ENCODE results near the gene OR8H2. TPM values are rescaled to one million over a fixed set of nuclear protein-coding genes. Genes with fewer than 3 reads are reported as not detected.
"Not testable (repeated sequence)": the region's sequence is repeated elsewhere in the genome, so short reads cannot be mapped to it uniquely, and the experiment has no call there.

OR8H2 gene, protein sequence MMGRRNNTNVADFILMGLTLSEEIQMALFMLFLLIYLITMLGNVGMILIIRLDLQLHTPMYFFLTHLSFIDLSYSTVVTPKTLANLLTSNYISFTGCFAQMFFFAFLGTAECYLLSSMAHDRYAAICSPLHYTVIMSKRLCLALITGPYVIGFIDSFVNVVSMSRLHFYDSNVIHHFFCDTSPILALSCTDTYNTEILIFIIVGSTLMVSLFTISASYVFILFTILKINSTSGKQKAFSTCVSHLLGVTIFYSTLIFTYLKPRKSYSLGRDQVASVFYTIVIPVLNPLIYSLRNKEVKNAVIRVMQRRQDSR
- not detected for total RNA-seq

DNA sequence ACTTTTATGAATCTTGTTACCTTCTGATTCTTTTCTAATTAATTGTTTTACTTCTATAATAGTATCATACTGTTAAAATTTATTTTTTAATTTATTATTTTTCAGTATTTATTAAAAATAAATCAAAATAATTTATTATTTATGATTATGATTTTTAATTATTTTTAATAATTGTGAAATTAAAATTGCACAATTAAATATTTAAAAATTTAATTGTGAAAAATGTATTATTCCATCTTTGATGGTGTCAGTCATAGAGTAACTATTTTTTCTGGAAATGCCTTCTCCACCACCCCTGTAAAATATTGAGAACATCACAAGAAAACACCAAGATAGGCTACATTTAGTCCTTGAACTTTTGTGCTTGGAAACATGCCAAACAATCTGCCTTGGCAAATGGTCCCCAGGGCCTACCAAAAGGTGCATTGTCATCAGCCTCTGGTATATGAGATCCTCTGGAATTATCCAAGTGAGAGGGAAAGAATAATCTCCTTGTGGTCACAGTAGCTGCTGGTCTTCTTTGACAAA is at the start of gene OR8H2:
Gene OR8H2 (plus strand): TSS at position 478 of the 528 bp plus-strand sequence. CDS start 1,356 bp downstream, outside the sequence.
- Histone ChIP-seq H3K27me3 (ENCODE audit: control insufficient read depth in 3 of 3, insufficient read depth in 3 of 3, low read length in 3 of 3) (no peaks in the 10 kb centered on the region), H3K36me3 (ENCODE audit: control insufficient read depth in 3 of 3, insufficient read depth in 3 of 3, low read length in 3 of 3) (no peaks in the 10 kb centered on the region), H3K4me3 (ENCODE audit: low read length in 3 of 3) (no peak within 1 kb of the TSS), H3K27ac (ENCODE audit: low read depth, low read length) (no peak within 1 kb of the TSS), H3K9me3 (ENCODE audit: control insufficient read depth in 3 of 3, low read length in 3 of 3) (peaks cover 0 to 2% (median 0%) of the 10 kb centered on the region in 3 donors), H3K9ac (ENCODE audit: low read depth in 1 of 3, low read length in 3 of 3) (no peak within 1 kb of the TSS), H3K4me1 (ENCODE audit: control insufficient read depth in 3 of 3, insufficient read depth in 3 of 3, low read length in 3 of 3) (no peaks in the 10 kb centered on the region)

DNA sequence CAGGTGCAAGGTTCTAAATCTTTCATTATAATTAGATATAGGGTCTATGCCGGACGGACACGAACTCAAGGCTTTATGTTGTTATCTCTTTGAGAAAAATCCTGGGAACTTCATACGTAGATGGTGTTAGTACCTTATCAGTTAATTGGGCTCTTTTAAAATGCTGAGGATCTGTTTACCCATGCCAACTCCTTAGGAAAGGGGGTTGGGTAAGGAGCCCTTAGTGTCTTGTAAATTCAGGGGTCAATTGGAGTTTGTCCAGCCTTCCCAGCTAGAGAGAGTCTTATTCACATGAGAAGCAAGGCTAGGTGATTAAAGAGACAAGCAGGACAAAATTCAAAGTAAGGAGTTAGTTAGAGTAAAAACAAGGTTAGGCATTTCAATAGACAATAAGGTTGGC is 47.1 kb upstream of the OR8H2 start:
- H3K27me3 ChIP-seq (ENCODE audit: control insufficient read depth in 3 of 3, insufficient read depth in 3 of 3, low read length in 3 of 3); H3K9me3 ChIP-seq (ENCODE audit: control insufficient read depth in 3 of 3, low read length in 3 of 3); H3K9ac ChIP-seq (ENCODE audit: low read depth in 1 of 3, low read length in 3 of 3); H3K4me3 ChIP-seq (ENCODE audit: low read length in 3 of 3); H3K27ac ChIP-seq (ENCODE audit: low read depth, low read length); H3K4me1 ChIP-seq (ENCODE audit: control insufficient read depth in 3 of 3, insufficient read depth in 3 of 3, low read length in 3 of 3); H3K36me3 ChIP-seq (ENCODE audit: control insufficient read depth in 3 of 3, insufficient read depth in 3 of 3, low read length in 3 of 3): not testable (repeated sequence)

DNA sequence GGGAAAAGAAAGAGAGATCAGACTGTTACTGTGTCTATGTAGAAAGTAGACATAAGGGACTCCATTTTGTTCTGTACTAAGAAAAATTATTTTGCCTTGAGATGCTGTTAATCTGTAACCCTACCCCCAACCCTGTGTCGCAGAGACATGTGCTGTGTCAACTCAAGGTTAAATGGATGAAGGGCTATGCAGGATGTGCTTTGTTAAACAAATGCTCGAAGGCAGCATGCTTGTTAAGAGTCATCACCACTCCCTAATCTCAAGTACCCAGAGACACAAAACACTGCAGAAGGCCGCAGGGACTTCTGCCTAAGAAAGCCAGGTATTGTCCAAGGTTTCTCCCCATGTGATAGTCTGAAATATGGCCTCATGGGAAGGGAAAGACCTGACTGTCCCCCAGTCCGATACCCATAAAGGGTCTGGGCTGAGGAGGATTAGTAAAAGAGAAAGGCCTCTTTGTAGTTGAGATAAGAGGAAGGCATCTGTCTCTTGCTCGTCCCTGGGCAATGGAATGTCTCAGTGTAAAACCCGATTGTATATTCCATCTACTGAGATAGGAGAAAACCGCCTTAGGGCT is 45.7 kb upstream of the OR8H2 start:
- not testable (repeated sequence) for H3K4me3 ChIP-seq (ENCODE audit: low read length in 3 of 3)

DNA sequence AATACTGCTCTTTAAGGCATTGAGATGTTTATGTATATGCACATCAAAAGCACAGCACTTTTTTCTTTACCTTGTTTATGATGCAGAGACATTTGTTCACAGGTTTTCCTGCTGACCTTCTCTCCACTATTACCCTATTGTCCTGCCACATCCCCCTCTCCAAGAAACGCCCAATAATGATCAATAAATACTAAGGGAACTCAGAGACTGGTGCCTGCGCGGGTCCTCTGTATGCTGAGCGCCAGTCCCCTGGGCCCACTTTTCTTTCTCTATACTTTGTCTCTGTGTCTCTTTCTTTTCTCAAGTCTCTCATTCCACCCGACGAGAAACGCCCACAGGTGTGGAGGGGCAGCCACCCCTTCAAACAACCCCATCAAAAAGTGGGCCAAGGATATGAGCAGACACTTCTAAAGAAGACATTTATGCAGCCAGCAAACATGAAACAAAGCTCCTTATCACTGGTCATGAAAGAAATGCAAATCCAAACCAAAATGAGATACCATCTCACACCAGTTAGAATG is 45.2 kb upstream of the OR8H2 start:
- not testable (repeated sequence) for H3K36me3 ChIP-seq (ENCODE audit: control insufficient read depth in 3 of 3, insufficient read depth in 3 of 3, low read length in 3 of 3); H3K9me3 ChIP-seq (ENCODE audit: control insufficient read depth in 3 of 3, low read length in 3 of 3); H3K27ac ChIP-seq (ENCODE audit: low read depth, low read length); H3K4me3 ChIP-seq (ENCODE audit: low read length in 3 of 3); H3K4me1 ChIP-seq (ENCODE audit: control insufficient read depth in 3 of 3, insufficient read depth in 3 of 3, low read length in 3 of 3); H3K27me3 ChIP-seq (ENCODE audit: control insufficient read depth in 3 of 3, insufficient read depth in 3 of 3, low read length in 3 of 3); H3K9ac ChIP-seq (ENCODE audit: low read depth in 1 of 3, low read length in 3 of 3)

More for the DNA sequence above, 45.7 kb upstream of the OR8H2 start:
- H3K27me3 ChIP-seq (ENCODE audit: control insufficient read depth in 3 of 3, insufficient read depth in 3 of 3, low read length in 3 of 3); H3K9me3 ChIP-seq (ENCODE audit: control insufficient read depth in 3 of 3, low read length in 3 of 3); H3K9ac ChIP-seq (ENCODE audit: low read depth in 1 of 3, low read length in 3 of 3); H3K36me3 ChIP-seq (ENCODE audit: control insufficient read depth in 3 of 3, insufficient read depth in 3 of 3, low read length in 3 of 3); H3K27ac ChIP-seq (ENCODE audit: low read depth, low read length); H3K4me1 ChIP-seq (ENCODE audit: control insufficient read depth in 3 of 3, insufficient read depth in 3 of 3, low read length in 3 of 3): not testable (repeated sequence)

DNA sequence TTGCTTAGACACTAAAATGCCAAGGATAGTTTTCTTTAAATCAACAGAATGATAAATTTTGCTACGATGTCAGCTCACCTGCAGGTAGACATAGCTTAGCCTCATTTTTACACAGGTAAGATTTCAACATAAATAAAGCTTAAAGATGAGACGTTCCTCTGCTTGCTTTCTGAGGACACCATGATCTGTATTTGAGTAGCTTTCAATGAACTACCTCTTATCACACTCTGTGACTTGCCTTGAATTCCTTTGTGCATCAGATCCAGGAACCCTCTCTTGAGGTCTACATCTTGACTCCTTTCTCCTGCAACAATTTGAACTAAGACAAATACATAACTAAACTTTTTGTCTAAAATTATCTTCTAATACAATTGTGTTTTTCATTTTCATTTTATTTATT is 36.5 kb upstream of the OR8H2 start:
- H3K9ac ChIP-seq (ENCODE audit: low read depth in 1 of 3, low read length in 3 of 3): no peak overlapping the region
- H3K36me3 ChIP-seq (ENCODE audit: control insufficient read depth in 3 of 3, insufficient read depth in 3 of 3, low read length in 3 of 3): no peaks in the 10 kb centered on the region
- no peaks in the 10 kb centered on the region for H3K4me1 ChIP-seq (ENCODE audit: control insufficient read depth in 3 of 3, insufficient read depth in 3 of 3, low read length in 3 of 3)
- H3K27ac ChIP-seq (ENCODE audit: low read depth, low read length): no peak overlapping the region
- H3K4me3 ChIP-seq (ENCODE audit: low read length in 3 of 3): no peak overlapping the region
- H3K9me3 ChIP-seq (ENCODE audit: control insufficient read depth in 3 of 3, low read length in 3 of 3): peaks cover 0 to 3% (median 0%) of the 10 kb centered on the region in 3 donors
- no peaks in the 10 kb centered on the region for H3K27me3 ChIP-seq (ENCODE audit: control insufficient read depth in 3 of 3, insufficient read depth in 3 of 3, low read length in 3 of 3)

DNA sequence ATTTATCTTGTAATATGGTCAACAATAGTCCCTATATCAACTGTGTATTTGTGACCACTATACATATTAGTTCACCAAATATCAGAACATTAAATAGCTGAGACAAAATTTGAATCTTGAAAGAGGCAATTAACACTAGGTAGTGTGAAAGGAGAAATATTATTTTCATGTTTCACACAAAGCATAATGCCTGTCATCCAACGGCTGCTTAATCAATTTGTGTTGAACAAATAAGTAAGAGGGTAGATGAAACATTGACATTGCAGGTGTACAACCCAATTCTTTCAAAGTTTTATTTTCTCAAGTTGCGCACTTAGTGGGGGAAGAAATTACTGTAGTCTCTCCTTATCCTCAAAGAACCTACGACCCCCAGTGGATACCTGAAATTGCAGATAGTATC is 13.8 kb upstream of the OR8H2 start:
- Histone ChIP-seq H3K9ac (ENCODE audit: low read depth in 1 of 3, low read length in 3 of 3) (no peak overlapping the region), H3K27ac (ENCODE audit: low read depth, low read length) (no peak overlapping the region), H3K9me3 (ENCODE audit: control insufficient read depth in 3 of 3, low read length in 3 of 3) (no peaks in the 10 kb centered on the region), H3K4me1 (ENCODE audit: control insufficient read depth in 3 of 3, insufficient read depth in 3 of 3, low read length in 3 of 3) (no peaks in the 10 kb centered on the region), H3K36me3 (ENCODE audit: control insufficient read depth in 3 of 3, insufficient read depth in 3 of 3, low read length in 3 of 3) (no peaks in the 10 kb centered on the region), H3K4me3 (ENCODE audit: low read length in 3 of 3) (no peak overlapping the region), H3K27me3 (ENCODE audit: control insufficient read depth in 3 of 3, insufficient read depth in 3 of 3, low read length in 3 of 3) (no peaks in the 10 kb centered on the region)

DNA sequence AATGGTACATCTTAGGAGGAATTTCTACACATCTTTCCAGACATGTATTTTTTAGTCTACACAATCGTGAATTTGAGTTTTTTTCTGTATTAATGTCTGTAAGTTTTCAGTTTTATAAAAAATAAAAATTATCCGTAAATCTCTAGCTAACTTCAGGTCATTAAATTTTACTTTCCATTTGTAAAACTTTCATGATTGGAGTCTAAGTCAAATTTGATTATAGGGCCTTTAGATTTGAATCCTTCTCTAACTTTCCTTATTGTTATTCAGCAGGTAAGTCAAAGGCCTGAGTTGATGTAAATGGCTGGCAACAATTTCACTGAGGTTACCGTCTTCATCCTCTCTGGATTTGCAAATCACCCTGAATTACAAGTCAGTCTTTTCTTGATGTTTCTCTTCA is 10.5 kb upstream of the OR8H2 start, which contains the start of gene OR8I2:
Gene OR8I2 (plus strand): TSS at position 301 of the 400 bp plus-strand sequence. CDS start 0 bp downstream, at position 301.
- Histone ChIP-seq H3K9ac (ENCODE audit: low read depth in 1 of 3, low read length in 3 of 3) (no peak within 1 kb of the TSS), H3K27ac (ENCODE audit: low read depth, low read length) (no peak within 1 kb of the TSS), H3K9me3 (ENCODE audit: control insufficient read depth in 3 of 3, low read length in 3 of 3) (no peaks in the 10 kb centered on the region), H3K4me1 (ENCODE audit: control insufficient read depth in 3 of 3, insufficient read depth in 3 of 3, low read length in 3 of 3) (no peaks in the 10 kb centered on the region), H3K27me3 (ENCODE audit: control insufficient read depth in 3 of 3, insufficient read depth in 3 of 3, low read length in 3 of 3) (no peaks in the 10 kb centered on the region), H3K36me3 (ENCODE audit: control insufficient read depth in 3 of 3, insufficient read depth in 3 of 3, low read length in 3 of 3) (no peaks in the 10 kb centered on the region), H3K4me3 (ENCODE audit: low read length in 3 of 3) (no peak within 1 kb of the TSS)

DNA sequence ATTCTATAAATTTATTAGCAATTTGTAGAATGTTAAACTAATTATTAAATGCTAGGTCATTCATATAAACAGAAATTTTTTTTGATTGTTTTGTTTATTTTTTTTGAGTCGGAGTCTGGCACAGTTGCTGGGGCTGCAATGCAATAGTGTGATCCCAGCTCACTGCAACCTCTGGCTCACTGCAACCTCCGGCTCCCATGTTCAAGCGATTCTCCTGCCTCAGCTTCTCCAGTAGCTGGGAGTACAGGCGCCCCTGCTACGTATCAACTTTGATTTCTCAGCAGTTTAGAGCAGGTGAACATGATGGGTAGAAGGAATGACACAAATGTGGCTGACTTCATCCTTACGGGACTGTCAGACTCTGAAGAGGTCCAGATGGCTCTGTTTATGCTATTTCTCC is 18.6 kb downstream of the OR8H2 start, which contains the start of gene OR8H3:
Gene OR8H3 (plus strand): TSS at position 301 of the 400 bp plus-strand sequence. CDS start 0 bp downstream, at position 301.
- Histone ChIP-seq H3K27me3 (ENCODE audit: control insufficient read depth in 3 of 3, insufficient read depth in 3 of 3, low read length in 3 of 3) (no peaks in the 10 kb centered on the region), H3K9ac (ENCODE audit: low read depth in 1 of 3, low read length in 3 of 3) (no peak within 1 kb of the TSS), H3K27ac (ENCODE audit: low read depth, low read length) (no peak within 1 kb of the TSS), H3K9me3 (ENCODE audit: control insufficient read depth in 3 of 3, low read length in 3 of 3) (no peaks in the 10 kb centered on the region), H3K36me3 (ENCODE audit: control insufficient read depth in 3 of 3, insufficient read depth in 3 of 3, low read length in 3 of 3) (no peaks in the 10 kb centered on the region), H3K4me1 (ENCODE audit: control insufficient read depth in 3 of 3, insufficient read depth in 3 of 3, low read length in 3 of 3) (no peaks in the 10 kb centered on the region), H3K4me3 (ENCODE audit: low read length in 3 of 3) (no peak within 1 kb of the TSS)

DNA sequence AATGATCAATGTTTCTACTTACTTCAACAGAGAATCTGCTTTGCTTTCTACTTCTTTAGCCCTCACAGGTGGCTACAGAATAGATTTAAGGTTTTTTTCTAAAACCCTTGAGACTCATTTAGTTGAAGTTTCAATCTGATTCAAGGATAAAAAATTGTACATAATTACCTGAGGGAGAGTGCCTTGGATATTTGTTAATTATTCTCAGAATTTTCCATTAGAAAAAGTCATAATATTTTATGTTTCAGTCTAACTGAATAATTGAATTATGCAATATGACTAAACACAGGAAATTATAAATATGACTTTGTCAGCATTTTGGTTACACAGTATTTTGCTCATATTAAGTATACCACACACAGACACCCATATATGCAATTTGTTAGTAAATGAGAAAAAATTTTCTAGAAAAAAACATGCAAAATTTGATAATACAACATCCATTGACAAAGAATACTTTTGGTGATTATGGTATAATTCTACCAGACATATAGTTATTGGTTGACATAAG is 36.7 kb downstream of the OR8H2 start, which contains the start of gene OR8J3:
Gene OR8J3 (minus strand): TSS at position 51 of the 511 bp plus-strand sequence. CDS start 2,483 bp downstream, outside the sequence.
- H3K4me3 ChIP-seq (ENCODE audit: low read length in 3 of 3): no peak within 1 kb of the TSS
- H3K36me3 ChIP-seq (ENCODE audit: control insufficient read depth in 3 of 3, insufficient read depth in 3 of 3, low read length in 3 of 3): no peaks in the 10 kb centered on the region
- no peak within 1 kb of the TSS for H3K9ac ChIP-seq (ENCODE audit: low read depth in 1 of 3, low read length in 3 of 3)
- H3K27ac ChIP-seq (ENCODE audit: low read depth, low read length): no peak within 1 kb of the TSS
- no peaks in the 10 kb centered on the region for H3K27me3 ChIP-seq (ENCODE audit: control insufficient read depth in 3 of 3, insufficient read depth in 3 of 3, low read length in 3 of 3)
- H3K4me1 ChIP-seq (ENCODE audit: control insufficient read depth in 3 of 3, insufficient read depth in 3 of 3, low read length in 3 of 3): no peaks in the 10 kb centered on the region
- no peaks in the 10 kb centered on the region for H3K9me3 ChIP-seq (ENCODE audit: control insufficient read depth in 3 of 3, low read length in 3 of 3)

DNA sequence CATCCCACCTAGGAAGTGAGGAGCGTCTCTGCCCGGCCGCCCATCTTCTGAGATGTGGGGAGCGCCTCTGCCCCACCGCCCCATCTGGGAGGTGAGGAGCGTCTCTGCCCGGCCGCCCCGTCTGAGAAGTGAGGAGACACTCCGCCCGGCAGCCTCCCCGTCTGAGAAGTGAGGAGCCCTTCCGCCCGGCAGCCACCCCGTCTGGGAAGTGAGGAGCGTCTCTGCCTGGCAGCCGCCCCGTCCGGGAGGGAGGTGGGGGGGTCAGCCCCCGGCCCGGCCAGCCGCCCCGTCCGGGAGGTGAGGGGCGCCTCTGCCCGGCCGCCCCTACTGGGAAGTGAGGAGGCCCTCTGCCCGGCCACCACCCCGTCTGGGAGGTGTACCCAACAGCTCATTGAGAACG is 40.2 kb downstream of the OR8H2 start:
- not testable (repeated sequence) for H3K4me3 ChIP-seq (ENCODE audit: low read length in 3 of 3); H3K27ac ChIP-seq (ENCODE audit: low read depth, low read length); H3K9me3 ChIP-seq (ENCODE audit: control insufficient read depth in 3 of 3, low read length in 3 of 3); H3K9ac ChIP-seq (ENCODE audit: low read depth in 1 of 3, low read length in 3 of 3); H3K36me3 ChIP-seq (ENCODE audit: control insufficient read depth in 3 of 3, insufficient read depth in 3 of 3, low read length in 3 of 3); H3K4me1 ChIP-seq (ENCODE audit: control insufficient read depth in 3 of 3, insufficient read depth in 3 of 3, low read length in 3 of 3); H3K27me3 ChIP-seq (ENCODE audit: control insufficient read depth in 3 of 3, insufficient read depth in 3 of 3, low read length in 3 of 3)
